Measurements from ENCODE around the gene ARHGEF28. TPM values are rescaled to one million over a fixed set of nuclear protein-coding genes. Genes with fewer than 3 reads are reported as not detected.

The ARHGEF28 gene
- polyA plus RNA-seq, 1 donor from 2014 or later, result not detected

DNA sequence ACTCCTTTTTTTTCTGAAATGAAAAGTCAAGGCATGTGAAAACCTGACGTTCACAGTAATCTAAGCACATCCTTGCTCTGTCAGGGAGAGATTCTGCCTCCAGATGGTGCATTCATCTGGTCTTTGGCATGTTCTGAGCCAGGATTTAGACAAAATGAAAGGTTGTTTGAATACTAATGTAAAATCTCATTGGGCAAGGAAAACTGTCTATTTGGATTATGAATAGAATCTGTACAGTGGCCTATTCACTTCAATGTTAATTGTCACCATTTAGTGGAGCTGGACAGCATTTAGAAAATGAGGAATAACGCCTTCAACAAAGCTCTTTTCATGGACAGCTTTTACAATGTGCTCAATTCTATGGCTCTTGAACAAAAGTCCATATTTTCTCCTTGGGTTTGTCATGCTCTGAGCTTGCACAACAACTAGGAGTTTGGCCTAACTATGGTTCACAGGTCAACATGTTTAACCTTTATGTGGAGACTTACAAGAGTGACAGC lies 28.9 kb downstream of the ARHGEF28 start:
- Histone ChIP-seq H3K9ac (ENCODE audit: low read length) (no peak overlapping the region), H3K9me3 (ENCODE audit: low read length) (no peaks in the 10 kb centered on the region), H3K36me3 (ENCODE audit: insufficient read depth, low read length) (no peaks in the 10 kb centered on the region), H3K4me3 (ENCODE audit: low read length) (no peak overlapping the region), H3K9me2 (ENCODE audit: insufficient read depth, low read length) (no peaks in the 10 kb centered on the region), H2AFZ (ENCODE audit: low read depth, low read length) (no peak overlapping the region), H4K20me1 (ENCODE audit: insufficient read depth) (no peaks in the 10 kb centered on the region), H3K27me3 (ENCODE audit: insufficient read depth, low read depth, low read length) (no peaks in the 10 kb centered on the region), H3K4me2 (ENCODE audit: low read length) (no peak overlapping the region), H3K27ac (ENCODE audit: low read length) (no peak overlapping the region), H3K79me2 (replicated peaks; ENCODE audit: insufficient read depth, low read length) (no peaks in the 10 kb centered on the region), H3F3A (ENCODE audit: insufficient read depth, low read length, poor library complexity, severe bottlenecking) (no peaks in the 10 kb centered on the region)
- TF ChIP-seq POLR2AphosphoS5 (IDR thresholded peaks at IDR 0.05) (no peak), MXI1 (conservative IDR thresholded peaks at IDR 0.05; ENCODE audit: poor library complexity, severe bottlenecking) (no peak), TAF1 (IDR thresholded peaks at IDR 0.05; ENCODE audit: low read depth) (no peak), RAD21 (conservative IDR thresholded peaks at IDR 0.05) (no peak), SMC3 (conservative IDR thresholded peaks at IDR 0.05; ENCODE audit: poor library complexity) (no peak), EZH2 (IDR thresholded peaks at IDR 0.05; ENCODE audit: borderline replicate concordance, insufficient read depth, low read length, poor library complexity, severe bottlenecking) (no peak), REST (IDR thresholded peaks at IDR 0.05; ENCODE audit: borderline replicate concordance) (no peak), EP300 (conservative IDR thresholded peaks at IDR 0.05; ENCODE audit: poor library complexity, severe bottlenecking) (no peak)
- TF ChIP-seq, protein P1, sequence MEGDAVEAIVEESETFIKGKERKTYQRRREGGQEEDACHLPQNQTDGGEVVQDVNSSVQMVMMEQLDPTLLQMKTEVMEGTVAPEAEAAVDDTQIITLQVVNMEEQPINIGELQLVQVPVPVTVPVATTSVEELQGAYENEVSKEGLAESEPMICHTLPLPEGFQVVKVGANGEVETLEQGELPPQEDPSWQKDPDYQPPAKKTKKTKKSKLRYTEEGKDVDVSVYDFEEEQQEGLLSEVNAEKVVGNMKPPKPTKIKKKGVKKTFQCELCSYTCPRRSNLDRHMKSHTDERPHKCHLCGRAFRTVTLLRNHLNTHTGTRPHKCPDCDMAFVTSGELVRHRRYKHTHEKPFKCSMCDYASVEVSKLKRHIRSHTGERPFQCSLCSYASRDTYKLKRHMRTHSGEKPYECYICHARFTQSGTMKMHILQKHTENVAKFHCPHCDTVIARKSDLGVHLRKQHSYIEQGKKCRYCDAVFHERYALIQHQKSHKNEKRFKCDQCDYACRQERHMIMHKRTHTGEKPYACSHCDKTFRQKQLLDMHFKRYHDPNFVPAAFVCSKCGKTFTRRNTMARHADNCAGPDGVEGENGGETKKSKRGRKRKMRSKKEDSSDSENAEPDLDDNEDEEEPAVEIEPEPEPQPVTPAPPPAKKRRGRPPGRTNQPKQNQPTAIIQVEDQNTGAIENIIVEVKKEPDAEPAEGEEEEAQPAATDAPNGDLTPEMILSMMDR (IDR thresholded peaks at IDR 0.05; ENCODE audit: poor library complexity, severe bottlenecking), result no peak

- Histone ChIP-seq H3K4me2 (ENCODE audit: low read length) (no peak overlapping the region), H2AFZ (ENCODE audit: low read depth, low read length) (no peak overlapping the region), H3K27me3 (ENCODE audit: insufficient read depth, low read depth, low read length) (no peaks in the 10 kb centered on the region), H3F3A (ENCODE audit: insufficient read depth, low read length, poor library complexity, severe bottlenecking) (no peaks in the 10 kb centered on the region), H3K9me2 (ENCODE audit: insufficient read depth, low read length) (no peaks in the 10 kb centered on the region), H3K79me2 (replicated peaks; ENCODE audit: insufficient read depth, low read length) (no peaks in the 10 kb centered on the region), H4K20me1 (ENCODE audit: insufficient read depth) (no peaks in the 10 kb centered on the region), H3K4me3 (ENCODE audit: low read length) (no peak overlapping the region), H3K9ac (ENCODE audit: low read length) (no peak overlapping the region), H3K27ac (ENCODE audit: low read length) (no peak overlapping the region), H3K36me3 (ENCODE audit: insufficient read depth, low read length) (no peaks in the 10 kb centered on the region), H3K9me3 (ENCODE audit: low read length) (no peaks in the 10 kb centered on the region)
- TF ChIP-seq REST (IDR thresholded peaks at IDR 0.05; ENCODE audit: borderline replicate concordance), result no peak
- no peak for TF ChIP-seq EZH2 (IDR thresholded peaks at IDR 0.05; ENCODE audit: borderline replicate concordance, insufficient read depth, low read length, poor library complexity, severe bottlenecking)
- no peak for TF ChIP-seq RAD21 (conservative IDR thresholded peaks at IDR 0.05)
- no peak for TF ChIP-seq EP300 (conservative IDR thresholded peaks at IDR 0.05; ENCODE audit: poor library complexity, severe bottlenecking)
These were observed 29.6 kb downstream of the ARHGEF28 start for GRCh38 chr5:73655521-73656160.

All from neural cell (in vitro differentiated cells).